Activated gamma-delta T cell (primary cell): ENCODE results near the gene PTP4A1.
"Not testable (repeated sequence)": the region's sequence is repeated elsewhere in the genome, so short reads cannot be mapped to it uniquely, and the experiment has no call there.

ENCODE experiments used
- DNase-seq: peaks from one replicate; lab custom pipeline; 2025; lab: John Stamatoyannopoulos, UW
- total RNA-seq, 2 donors: gene quantifications; one replicate each; lab custom pipeline; 2026; lab: John Stamatoyannopoulos, UW

PTP4A1 gene
- total RNA-seq = 0.56 to 0.57 reads per million in 2 donors

DNA sequence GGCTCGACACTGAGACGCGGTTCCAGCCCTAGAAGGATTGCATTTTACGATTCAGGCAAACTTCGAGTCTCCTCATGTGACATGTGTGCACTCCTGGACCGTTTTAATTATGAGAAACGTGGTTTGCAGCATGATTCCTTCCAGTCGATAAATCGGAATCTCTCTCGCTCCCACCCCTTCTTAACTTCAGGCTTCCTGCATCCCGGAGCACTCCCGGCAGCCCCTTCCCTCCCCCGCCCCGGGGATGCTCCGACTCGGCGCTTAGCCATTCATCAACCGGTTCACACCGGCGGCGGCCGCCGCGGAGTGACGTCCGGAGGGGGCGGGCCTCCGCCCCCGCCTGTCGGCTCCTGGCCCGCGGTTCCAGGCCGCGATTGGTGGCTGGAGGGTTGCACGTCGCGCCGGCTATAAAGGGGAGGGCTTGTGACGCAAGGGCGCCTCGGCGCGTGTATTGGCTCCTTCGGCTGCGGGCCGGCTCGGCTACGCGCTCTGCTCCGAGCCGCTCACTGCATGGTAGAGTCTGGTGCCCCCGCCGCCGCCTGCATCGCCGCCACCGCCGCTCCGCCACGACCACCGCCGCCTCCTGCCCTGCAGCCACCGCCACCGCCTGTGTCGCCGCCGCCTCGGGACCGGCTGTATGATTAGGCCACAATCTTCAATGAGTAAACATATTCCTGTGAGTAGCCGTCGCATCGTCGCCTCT, at the start of gene PTP4A1, which contains the start of gene LOC128125822:
PTP4A1 (plus strand) TSS at position 437 of the 703 bp plus-strand sequence. CDS start 4,401 bp downstream, outside the sequence.
LOC128125822 (plus strand) TSS at position 437 of the 703 bp plus-strand sequence.
- peak; percentile 97 for DNase-seq

DNA sequence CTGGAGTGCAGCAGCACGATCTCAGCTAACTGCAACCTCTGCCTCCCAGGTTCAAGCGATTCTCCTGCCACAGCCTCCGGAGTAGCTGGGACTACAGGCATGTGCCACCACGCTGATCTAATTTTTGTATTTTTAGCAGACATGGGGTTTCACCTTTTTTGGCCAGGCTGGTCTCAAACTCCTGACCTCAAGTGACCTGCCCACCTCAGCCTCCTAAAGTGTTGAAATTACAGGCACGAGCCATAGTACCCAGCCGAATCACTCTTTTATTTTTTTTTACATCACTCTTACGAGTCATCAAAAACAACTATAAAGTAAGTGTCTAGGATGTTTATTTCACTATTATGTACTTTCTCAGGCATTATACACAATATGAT, 49.4 kb upstream of the PTP4A1 start:
- DNase-seq = not testable (repeated sequence)

DNA sequence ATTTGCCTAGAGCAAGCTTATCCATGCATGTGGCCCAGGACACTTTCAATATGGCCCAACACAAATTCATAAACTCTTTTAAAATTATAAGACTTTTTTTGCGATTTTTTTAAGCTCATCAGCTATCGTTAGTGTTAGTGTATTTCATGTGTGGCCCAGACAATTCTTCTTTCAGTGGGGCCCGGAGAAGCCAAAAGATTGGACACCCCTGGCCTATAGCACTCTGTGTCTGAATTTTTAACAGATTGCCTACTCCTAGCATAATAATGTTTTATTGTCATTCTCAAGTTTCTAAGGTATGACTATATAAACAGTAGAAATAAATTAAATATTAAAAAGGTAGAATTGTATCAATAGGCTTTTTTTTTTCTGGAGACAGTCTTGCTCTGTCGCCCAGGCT, 48.6 kb upstream of the PTP4A1 start:
- DNase-seq = no peak

DNA sequence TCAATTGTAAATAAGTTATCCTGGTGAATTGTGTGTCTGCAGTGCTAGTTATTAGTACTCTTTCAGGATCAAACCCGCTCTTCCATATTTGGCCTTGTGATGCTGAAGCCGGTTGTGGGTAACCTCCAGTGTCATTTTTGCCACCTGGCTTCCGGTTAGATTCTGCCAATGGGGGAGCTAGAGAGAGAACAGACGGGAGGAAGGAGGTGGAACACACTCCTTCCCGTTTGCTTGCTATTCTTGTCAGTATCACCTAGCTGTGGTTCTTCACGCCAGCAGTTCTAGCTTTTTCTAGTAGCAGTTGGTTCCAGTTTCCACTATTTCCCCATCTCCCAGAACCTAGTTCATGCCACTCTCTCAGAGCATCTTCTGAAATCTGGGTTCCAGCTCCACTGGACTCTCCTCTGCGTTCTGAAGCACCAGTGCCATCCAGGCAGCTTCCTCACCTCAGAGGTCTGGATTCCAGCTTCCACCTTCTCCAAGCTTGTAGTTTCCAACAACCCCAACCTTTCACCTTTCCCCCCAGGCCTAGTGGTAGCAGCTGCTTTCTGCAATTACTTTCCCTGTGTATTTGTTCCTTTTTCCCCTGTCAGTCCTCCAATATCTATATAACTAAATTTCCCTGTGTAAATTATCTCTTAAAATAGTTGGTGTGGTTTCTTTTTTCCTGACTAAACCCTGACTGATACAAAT, 46.9 kb upstream of the PTP4A1 start:
- DNase-seq = no peak

DNA sequence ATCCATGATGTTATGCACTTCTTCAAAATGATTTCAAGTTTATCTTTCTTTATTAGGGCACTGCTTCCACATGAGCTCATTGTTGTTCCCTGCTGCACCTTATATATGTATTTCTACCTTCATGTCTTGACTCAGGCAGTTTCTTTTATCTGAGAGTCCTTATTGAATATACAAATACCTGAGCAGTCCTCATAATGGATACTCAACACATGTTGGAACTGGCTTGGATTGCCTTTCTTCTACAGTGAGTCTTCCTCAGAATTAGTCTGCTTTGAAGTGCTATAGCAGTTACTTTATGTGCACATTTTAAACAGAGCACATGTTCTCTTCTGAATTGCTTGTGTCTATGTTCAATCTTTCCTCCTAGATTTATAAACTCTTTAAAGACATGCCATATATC, 45.3 kb upstream of the PTP4A1 start:
- DNase-seq = no peak

DNA sequence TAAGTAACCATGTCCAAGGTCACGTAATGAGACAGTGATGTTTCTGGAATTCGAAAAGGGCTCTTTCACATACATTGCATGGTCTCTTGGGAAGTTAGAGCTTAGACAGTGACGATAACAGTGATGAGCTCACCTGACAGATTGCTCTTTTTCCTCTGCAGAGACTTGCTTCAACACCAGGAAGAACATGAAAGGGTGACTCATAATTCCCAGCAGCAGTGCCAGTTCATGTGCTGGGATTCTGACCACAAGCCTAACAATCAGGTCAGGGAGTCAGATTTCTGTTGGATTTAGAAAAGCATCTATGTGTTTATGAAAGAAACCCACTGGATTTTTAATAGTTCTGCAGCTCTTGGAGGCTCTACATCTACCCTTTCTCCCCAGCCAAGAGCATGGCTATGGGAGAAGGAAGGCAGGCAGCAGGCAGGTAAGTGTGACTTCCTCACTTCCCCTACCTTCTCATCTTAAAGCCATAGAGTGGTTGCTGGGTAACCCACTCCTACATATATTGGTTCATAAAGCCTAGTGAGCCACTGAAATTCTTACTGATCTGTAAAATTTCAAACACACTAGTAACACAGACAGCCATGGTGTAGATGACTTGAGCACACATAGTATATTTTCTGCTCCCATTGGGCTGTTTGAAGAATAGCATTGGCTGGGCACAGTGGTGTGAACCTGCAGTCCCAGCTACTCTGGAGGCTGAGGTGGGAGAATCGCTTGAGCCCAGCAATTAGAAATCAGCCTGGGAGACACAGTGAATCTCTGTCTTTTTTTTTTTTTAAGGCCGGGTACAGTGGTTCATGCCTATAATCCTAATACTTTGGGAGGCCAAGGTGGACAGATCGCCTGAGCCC, 44.4 kb upstream of the PTP4A1 start:
- DNase-seq = no peak

DNA sequence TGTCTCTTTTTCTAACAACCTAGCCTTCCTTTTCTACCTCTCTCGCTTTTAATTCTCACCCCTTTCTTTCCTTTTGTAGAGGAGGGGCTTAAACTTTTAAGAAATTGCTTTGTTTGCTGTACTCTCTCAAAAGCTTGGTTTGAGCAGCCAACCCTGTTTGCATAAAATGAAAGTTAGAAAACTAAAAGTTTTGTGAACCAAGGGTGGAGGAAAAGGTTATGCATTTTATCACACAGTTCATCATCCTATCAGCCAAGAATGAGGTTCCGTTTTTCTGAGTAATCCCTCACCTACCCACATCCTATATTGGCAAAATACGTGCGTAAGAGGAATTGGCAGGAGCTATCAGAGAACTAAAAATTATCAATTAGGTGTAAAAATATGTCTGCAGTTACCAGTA, 42.8 kb upstream of the PTP4A1 start:
- no peak for DNase-seq

DNA sequence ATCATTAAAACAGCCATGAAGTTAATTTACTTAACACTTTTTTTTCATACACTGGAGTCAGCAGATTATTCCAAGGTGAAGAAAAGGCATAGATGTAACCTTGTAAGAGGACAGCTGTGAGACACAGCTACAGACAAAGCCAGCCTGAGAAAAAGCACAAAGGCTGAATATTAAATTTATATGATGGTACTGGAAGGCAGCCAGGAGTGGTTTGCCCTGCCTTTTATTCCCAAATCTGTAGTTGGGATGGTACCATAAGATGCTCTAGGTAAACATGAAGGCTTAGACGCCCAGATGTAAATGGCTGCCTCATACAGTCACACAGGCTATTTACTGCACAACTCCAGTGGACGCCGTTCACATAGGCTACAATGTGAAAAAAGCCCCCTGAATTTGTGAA, 42.1 kb upstream of the PTP4A1 start:
- no peak for DNase-seq

DNA sequence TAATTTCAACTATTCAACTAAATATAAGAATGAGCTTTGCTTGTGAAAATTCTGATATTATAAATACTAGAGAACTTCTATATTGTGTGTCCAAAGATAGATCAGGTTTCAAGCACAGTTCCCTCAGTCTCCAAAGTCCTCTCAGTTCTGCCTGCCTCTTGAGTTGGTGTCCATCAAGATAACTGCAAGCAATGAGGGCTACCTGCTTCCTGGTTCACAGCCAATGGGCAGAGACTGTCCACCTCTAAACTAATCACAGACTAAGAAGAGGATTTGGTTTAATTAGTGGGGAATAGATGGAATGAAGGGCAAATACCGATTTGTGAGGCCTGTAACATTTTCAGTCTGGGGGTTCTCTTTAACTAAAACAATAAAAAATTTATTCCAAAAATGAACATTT, 41.3 kb upstream of the PTP4A1 start:
- DNase-seq = no peak

DNA sequence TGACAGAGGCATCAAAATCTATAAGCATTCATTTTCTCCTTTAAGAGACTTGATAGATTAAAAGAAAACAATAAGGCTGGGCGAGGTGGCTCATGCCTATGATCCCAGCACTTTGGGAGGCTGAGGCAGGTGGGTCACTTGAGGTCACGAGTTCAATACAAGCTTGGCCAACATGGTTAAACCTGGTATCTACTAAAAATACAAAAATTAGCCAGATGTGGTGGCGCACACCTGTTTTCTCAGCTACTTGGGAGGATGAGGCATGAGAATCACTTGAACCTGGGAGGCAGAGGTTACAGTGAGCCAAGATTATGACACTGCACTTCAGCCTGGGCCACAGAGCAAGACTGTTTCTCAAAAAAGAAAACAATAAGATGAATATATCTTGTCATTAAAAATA, 39.3 kb upstream of the PTP4A1 start:
- DNase-seq = no peak

DNA sequence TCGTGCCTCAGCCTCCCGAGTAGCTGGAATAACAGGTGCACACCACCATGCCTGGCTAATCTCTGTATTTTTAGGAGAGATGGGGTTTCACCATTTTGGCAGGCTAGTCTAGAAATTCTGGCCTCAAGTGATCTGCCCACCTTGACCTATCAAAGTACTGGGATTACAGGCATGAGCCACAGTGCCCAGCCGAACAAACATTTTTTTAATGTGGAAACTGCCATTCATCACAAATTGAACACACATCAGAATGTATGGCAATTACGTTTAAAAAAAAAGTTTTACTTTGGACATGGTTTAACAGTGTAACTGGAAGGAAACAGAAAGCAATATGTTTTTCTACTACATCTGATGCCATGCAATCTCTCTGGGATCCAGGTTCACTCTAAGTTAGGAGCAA, 38.3 kb upstream of the PTP4A1 start:
- no peak for DNase-seq

DNA sequence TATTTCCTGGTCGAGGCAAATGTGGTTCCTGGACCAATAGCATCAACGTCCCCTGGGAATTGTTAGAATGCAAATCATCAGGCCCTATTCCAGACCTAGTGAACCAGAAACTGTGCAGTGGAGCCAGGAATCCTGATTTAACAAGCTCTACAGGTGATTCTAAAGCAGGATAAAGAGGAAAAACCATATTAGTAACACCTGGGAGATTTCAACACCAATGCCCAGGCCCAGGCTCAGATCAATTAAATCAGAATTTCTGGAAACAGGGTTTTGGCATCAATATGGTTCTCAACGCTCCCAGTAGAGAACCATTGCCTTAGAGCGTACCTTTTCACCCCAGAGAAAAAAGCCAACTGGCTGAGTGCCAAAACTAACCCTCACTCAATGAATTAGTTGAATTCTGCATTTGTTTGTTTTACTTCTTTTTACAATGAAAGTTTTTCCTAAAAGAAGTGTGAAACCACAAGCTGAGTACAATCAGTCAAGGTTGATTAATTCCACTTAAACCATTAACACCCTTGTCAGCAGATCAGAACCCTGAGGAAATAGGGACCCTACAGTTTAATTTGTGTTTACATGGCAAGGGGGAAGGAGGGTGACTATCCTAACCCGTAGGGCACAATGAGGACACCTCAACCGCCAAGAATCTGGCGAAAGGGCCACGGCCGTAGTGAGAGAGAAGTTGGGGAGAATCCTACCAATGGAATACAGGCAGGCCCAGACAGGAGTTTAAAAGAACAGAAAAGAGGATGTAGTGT, 34.9 kb upstream of the PTP4A1 start:
- no peak for DNase-seq

DNA sequence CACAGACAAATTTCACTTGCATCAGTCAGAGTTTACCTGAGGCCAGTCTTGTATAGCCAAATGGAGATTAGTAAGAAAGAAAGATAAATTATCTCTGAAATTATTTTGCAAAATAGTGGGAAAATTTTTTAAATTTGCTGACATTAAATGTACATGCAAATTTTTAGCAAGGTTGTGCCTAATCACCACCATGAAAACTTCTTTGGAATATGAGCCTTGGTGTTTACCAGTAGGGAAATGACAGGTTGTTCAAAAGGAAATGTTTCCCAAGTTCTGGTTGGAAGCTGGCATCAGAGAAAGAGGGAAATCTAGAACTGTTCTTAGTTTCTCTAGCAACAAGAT, 34.4 kb upstream of the PTP4A1 start:
- DNase-seq = no peak

DNA sequence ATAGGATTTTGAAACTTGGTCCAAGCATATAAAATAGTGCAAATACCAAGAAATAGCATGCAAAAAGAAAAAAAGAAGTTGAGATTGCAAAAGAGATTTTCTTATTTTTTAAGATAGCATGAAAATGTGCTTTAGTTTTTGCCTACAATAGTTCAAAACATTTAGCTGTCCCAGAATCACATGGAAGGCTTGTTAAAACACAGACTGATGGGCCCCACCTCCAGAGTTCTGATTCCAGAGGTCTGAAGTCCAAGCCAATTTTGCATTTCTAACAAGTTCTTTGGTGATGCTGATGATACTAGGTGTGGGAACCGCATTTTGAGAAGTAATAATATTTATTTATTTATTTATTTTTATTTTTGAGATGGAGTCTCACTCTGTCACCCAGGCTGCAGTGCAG, 33.7 kb upstream of the PTP4A1 start:
- no peak for DNase-seq

DNA sequence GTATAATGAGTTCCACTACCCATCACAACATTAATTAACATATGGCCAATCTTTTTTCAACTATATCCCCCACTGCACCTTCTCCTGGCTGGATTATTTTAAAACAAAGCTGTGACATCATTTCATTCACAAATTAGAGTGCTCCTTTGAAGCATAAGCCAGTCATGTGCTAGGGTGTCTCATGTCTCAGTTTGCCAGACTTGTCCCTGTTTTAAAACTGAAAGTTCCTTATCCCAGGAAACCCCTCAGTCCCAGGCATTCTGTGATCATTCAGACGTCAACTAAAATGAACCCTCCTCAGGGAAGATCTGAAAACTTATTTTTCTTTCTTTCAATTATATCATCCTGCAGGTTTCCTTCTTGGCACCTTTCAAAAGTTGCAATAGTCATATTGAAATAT, 29.3 kb upstream of the PTP4A1 start:
- DNase-seq = no peak

DNA sequence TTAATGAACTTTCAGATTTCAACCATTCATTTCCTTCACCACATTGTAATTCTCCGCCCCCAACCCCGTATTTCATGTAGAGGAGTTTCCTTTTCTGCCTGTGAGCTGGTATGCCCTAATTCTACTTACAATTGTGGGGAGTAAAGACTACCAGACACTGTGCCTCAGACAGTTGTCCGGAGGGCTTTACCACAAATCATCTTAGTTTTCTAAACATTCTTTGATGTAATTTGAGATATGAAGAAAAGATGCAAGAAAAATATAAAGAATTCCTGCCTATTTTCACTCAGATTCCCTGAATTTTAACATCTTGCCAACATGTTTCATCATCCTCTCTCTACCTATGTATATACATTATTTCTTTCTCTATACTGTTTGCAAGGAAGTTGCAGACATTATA, 28.3 kb upstream of the PTP4A1 start:
- DNase-seq = no peak

DNA sequence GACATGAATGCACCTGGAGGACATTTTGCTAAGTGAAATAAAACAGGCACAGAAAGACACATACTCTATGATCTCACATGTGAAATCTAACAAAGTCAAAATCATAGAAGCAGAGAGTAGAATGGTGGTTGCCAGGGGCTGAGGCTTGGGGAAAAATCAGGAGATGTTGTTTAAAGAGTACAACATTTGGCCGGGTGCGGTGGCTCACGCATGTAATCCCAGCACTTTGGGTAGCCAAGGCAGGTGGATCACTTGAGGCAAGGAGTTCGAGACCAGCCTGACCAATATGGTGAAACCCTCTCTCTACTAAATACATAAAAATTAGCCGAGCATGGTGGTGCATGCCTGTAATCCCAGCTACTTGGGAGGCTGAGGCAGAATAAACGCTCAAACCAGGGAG, 26.0 kb upstream of the PTP4A1 start:
- no peak for DNase-seq

DNA sequence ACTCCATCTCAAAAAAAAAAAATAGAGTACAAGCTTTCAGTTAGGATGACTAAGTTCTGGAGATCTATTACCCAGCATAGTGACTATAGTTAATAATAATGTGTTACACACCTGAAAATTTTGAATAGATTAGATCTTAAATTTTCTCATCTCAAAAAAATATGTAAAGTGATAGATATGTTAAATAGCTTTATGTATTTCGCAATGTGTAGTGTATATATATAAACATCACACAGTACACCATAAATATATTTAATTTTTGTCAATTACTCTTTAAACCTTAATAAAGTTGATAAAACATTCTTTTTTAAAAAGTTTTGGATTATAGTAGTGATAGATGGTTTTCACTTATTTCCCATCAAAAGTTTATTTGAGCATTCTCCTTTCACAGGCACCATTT, 25.6 kb upstream of the PTP4A1 start:
- DNase-seq = no peak

DNA sequence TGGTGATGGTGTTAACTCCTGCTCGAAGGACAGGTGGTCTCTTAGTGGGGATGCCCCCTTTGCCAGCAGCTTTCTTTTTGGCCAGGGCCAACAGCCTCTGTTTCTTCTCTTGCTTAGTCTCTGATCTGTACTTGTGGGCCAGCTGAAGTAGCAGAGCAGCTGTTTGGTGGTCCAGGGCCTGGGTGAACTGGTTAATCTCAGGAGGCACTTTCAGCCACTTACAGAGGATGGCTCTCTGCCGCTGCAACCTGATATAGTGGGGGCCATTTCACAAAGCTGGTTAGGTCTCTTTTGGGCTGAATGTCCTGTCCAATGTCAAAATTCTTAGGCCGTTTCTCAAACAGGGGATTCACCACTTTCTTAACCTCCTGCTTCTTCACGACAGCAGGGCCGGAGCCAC, 23.2 kb upstream of the PTP4A1 start:
- DNase-seq = no peak

DNA sequence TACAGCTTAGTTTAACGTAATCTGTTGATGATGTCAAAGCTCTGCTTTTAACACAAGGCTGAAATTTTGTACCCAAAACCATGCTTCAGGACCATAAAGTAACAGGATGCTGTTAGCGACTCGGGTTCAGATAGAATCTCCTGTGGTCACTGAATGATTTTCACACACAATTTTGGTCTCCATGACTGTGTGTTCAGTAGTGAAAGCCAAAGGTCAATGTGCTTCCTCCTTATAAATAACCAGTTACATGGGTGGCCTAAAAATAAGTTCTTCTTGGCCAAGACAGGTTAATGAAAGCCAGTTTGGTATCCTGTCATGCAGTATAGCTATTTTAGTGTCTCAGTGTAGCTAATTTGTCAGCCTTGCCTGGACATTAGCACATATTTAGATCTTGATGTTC, 19.1 kb upstream of the PTP4A1 start:
- DNase-seq = no peak

DNA sequence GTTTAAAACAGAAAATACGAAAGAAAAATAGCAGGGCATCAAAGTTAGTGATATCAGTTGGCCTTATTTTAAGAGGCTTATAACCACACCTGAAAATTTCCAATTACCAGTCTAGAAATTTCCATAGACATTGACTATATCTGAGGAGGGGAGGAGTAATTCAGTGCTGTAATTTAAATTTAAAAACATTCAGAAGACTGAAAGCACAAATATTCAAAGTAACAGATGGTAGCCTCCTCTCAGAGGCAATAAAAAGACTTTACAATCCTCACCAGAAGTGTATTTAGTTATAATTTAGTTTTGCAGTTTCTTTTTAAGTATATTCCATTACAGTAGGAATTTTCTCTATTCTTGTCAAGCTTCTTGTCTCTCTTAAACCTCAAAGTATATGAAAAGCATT, 18.4 kb upstream of the PTP4A1 start:
- no peak for DNase-seq

DNA sequence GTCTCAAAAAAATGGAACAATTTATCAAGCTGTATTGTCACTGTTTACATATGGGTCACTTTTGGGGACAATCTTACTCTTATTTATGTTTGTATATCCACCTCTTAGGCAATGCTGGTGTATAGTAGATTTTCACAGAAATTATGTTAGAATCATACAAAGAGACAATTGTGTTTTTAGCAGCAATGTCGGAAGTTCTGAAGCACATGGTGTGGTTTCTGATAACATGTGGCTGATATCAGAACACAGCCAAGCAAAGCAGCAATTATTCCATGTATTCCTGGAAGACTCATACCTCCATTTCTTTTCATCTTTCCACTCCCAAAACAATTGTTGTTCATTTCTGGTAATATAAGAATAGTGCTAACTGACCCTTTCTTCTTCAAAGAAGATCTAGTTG, 17.5 kb upstream of the PTP4A1 start:
- no peak for DNase-seq
